Regular cardiac myocyte (primary cell): Measurements from ENCODE around the gene CELSR3. TPM values are rescaled to one million over a fixed set of nuclear protein-coding genes. Genes with fewer than 3 reads are reported as not detected.

Experiments used
- total RNA-seq: library from RNA; depleted of rRNA; stranded (reverse); fragments of >200 nt; gene quantifications from 2 replicates; pipeline ENCODE4 v1.2.3, GENCODE V29; 2014

CELSR3 gene
- 0.38 and 0.85 TPM in 2 replicates for total RNA-seq

GRCh38 chr3:48662753-48663488 lies at the start of gene CELSR3:
Gene CELSR3 (minus strand): TSS chr3:48662886. CDS start chr3:48662634, 252 bp downstream.

GRCh38 chr3:48685603-48686511 lies 23.2 kb upstream of the CELSR3 start, which contains the start of gene NCKIPSD:
Gene NCKIPSD (minus strand): TSS chr3:48685915. CDS start chr3:48685807, 108 bp downstream.

GRCh38 chr3:48635222-48636021 lies 27.3 kb downstream of the CELSR3 start, which contains the start of gene SLC26A6:
Gene SLC26A6 (minus strand): TSS chr3:48635461. CDS start chr3:48635393, 68 bp downstream.

GRCh38 chr3:48621461-48621869 lies 41.2 kb downstream of the CELSR3 start, which contains the start of gene TMEM89:
Gene TMEM89 (minus strand): TSS chr3:48621769. CDS start chr3:48621756, 13 bp downstream.

GRCh38 chr3:48609088-48610005 lies 53.3 kb downstream of the CELSR3 start, which contains the start of gene UQCRC1:
Gene UQCRC1 (minus strand): TSS chr3:48609646. CDS start chr3:48609620, 26 bp downstream.

GRCh38 chr3:48595075-48595525 lies 67.6 kb downstream of the CELSR3 start, which contains the start of gene COL7A1:
Gene COL7A1 (minus strand): TSS chr3:48595329. CDS start chr3:48595159, 170 bp downstream.

Other genes with a start within 250 kb of the CELSR3 start
- 5.6 and 25.4 TPM in 2 replicates for gene PLXNB1, start 232.8 kb downstream of the CELSR3 start, total RNA-seq
- gene CCDC51, start 222.8 kb downstream of the CELSR3 start, total RNA-seq: 20.9 and 25.3 TPM in 2 replicates
- 244 and 387 TPM in 2 replicates for gene TMA7, start 222.6 kb downstream of the CELSR3 start, total RNA-seq
- gene ATRIP, start 216.1 kb downstream of the CELSR3 start, total RNA-seq: 4.8 and 11.9 TPM in 2 replicates
- 87.1 and 100 TPM in 2 replicates for gene SHISA5, start 158.7 kb downstream of the CELSR3 start, total RNA-seq
- gene PFKFB4, start 106.1 kb downstream of the CELSR3 start, total RNA-seq: 20.3 and 50.2 TPM in 2 replicates
- 0.58 and 0.85 TPM in 2 replicates for gene UCN2, start 99.1 kb downstream of the CELSR3 start, total RNA-seq
- gene COL7A1, start 67.6 kb downstream of the CELSR3 start, total RNA-seq: 9.8 and 20.3 TPM in 2 replicates
- gene UQCRC1, start 53.2 kb downstream of the CELSR3 start, total RNA-seq: 254 and 423 TPM in 2 replicates
- 0.56 TPM in 1 of 2 replicates, not detected in the other for gene TMEM89, start 41.1 kb downstream of the CELSR3 start, total RNA-seq
- gene SLC26A6, start 27.4 kb downstream of the CELSR3 start, total RNA-seq: 12.8 and 26.2 TPM in 2 replicates
- gene NCKIPSD, start 23.0 kb upstream of the CELSR3 start, total RNA-seq: 12.1 and 18.0 TPM in 2 replicates
- 29.7 and 30.2 TPM in 2 replicates for gene IP6K2, start 54.3 kb upstream of the CELSR3 start, total RNA-seq
- 22.3 and 53.7 TPM in 2 replicates for gene PRKAR2A, start 185.0 kb upstream of the CELSR3 start, total RNA-seq
- gene SLC25A20, start 236.0 kb upstream of the CELSR3 start, total RNA-seq: 34.3 and 35.2 TPM in 2 replicates